ENCODE results near the gene ITIH2.

- TF ChIP-seq POLR2A (IDR thresholded peaks at IDR 0.05; ENCODE audit: control extremely low read depth in 1 of 2, low read depth in 2 of 2, low read length in 2 of 2) = no peak
- TF ChIP-seq CTCF (IDR thresholded peaks at IDR 0.05; ENCODE audit: control extremely low read depth in 1 of 3, insufficient read depth in 1 of 3, low read depth in 1 of 3, low read length in 3 of 3) = no peak
- no peak for TF ChIP-seq KDM1A (IDR thresholded peaks at IDR 0.05; ENCODE audit: borderline replicate concordance, low read length)
- TF ChIP-seq YY1 (IDR thresholded peaks at IDR 0.05; ENCODE audit: low read depth, low read length) = no peak
- TF ChIP-seq EP300 (IDR thresholded peaks at IDR 0.05; ENCODE audit: borderline replicate concordance in 1 of 2, low read depth in 2 of 2, low read length in 2 of 2) = no peak
- TF ChIP-seq SIX5 (IDR thresholded peaks at IDR 0.05; ENCODE audit: low read depth, low read length) = no peak
These were observed 1.2 kb downstream of the ITIH2 start for GRCh38 chr10:7704071-7705016.

All from H1 (cell line).